GM12878 (cell line): ENCODE measurements around the gene LRP5.

ENCODE experiments used
- ATF3 ChIP-seq: IDR thresholded peaks from 2 replicates; pipeline ENCODE4 v1.6.1; 2011; ENCODE audit warnings: low read depth, mild to moderate bottlenecking, low read length, moderate library complexity, borderline replicate concordance; ENCODE audit errors: extremely low read depth
- BRCA1 ChIP-seq: IDR thresholded peaks from 2 replicates; pipeline ENCODE4 v1.6.1; 2011; ENCODE audit warnings: low read depth, low read length, improper control_type of control experiment
- CTCF ChIP-seq, 3 experiments: IDR thresholded peaks in 2 of 3; conservative IDR thresholded peaks in 1 of 3; 2 replicates each; pipeline ENCODE4 v1.5.1; 2011; ENCODE audit warnings: low read depth in 3 of 3, low read length in 3 of 3, mild to moderate bottlenecking in 3 of 3, control low read depth in 2 of 3, moderate library complexity in 2 of 3, inconsistent platforms in 1 of 3, mixed read lengths in 1 of 3; ENCODE audit not compliant: control insufficient read depth in 2 of 3, insufficient read depth in 1 of 3; ENCODE audit errors: extremely low read depth in 1 of 3
- E2F8 ChIP-seq: fragments of 450-650 bp; IDR thresholded peaks from 2 replicates; pipeline ENCODE4 v1.6.1; 2018; ENCODE audit warnings: mild to moderate bottlenecking, low read depth, moderate library complexity; ENCODE audit not compliant: partially characterized antibody
- KAT2A ChIP-seq: conservative IDR thresholded peaks from 2 replicates; pipeline ENCODE4 v1.6.1; 2011; ENCODE audit warnings: low read depth, low read length; ENCODE audit not compliant: control insufficient read depth
- POLR2A ChIP-seq: IDR thresholded peaks from 2 replicates; pipeline ENCODE4 v1.6.1; 2011; ENCODE audit warnings: low read depth, mild to moderate bottlenecking, low read length
- POLR2AphosphoS5 ChIP-seq: IDR thresholded peaks from 2 replicates; pipeline ENCODE4 v1.6.1; 2011; ENCODE audit warnings: mild to moderate bottlenecking, low read length, inconsistent platforms
- RBBP5 ChIP-seq: fragments of 200-600 bp; sonication (generic); conservative IDR thresholded peaks from 2 replicates; pipeline ENCODE4 v1.6.1; 2016
- RUNX3 ChIP-seq: IDR thresholded peaks from 2 replicates; pipeline ENCODE4 v1.6.1; 2012; ENCODE audit warnings: low read length, inconsistent platforms
- SUZ12 ChIP-seq: fragments of 200-600 bp; sonication (generic); IDR thresholded peaks from one replicate; pipeline ENCODE4 v1.6.1; 2018; ENCODE audit warnings: antibody characterized with exemption, mild to moderate bottlenecking; ENCODE audit not compliant: unreplicated experiment
- TCF12 ChIP-seq: IDR thresholded peaks from 2 replicates; pipeline ENCODE4 v1.6.1; 2011; ENCODE audit warnings: low read depth, mild to moderate bottlenecking, low read length
- TF ChIP-seq, protein P1 (sequence below): IDR thresholded peaks from 2 replicates; pipeline ENCODE4 v1.6.1; 2012; ENCODE audit warnings: low read depth, low read length, improper control_type of control experiment

DNA sequence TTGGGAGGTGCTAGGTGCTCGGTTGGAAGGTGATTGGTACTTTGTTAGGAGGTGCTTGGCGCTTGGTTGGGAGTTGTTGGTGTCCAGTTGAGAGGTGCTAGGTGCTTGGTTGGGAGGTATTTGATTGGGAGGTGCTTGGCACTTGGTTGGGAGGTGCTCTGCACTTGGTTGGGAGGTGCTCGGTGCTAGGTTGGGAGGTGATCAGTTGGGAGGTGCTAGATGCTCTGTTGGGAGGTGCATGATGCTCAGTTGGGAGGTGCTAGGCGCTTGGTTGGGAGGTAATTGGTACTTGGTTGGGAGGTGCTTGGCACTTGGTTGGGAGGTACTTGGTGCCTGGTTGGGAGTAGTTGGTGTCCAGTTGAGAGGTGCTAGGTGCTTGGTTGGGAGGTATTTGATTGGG lies 40.2 kb downstream of the LRP5 start:
- TF ChIP-seq TCF12 (no peak), ATF3 (no peak), RUNX3 (no peak), POLR2A (no peak), E2F8 (no peak), SUZ12 (no peak), KAT2A (no peak), CTCF (IDR thresholded peaks at IDR 0.05 in 2 of 3, conservative IDR thresholded peaks at IDR 0.05 in 1 of 3; ENCODE audit: control insufficient read depth in 2 of 3, extremely low read depth in 1 of 3, insufficient read depth in 1 of 3, low read depth in 3 of 3, low read length in 3 of 3) (no peak), BRCA1 (no peak), RBBP5 (no peak), POLR2AphosphoS5 (no peak)
- TF ChIP-seq, protein P1, sequence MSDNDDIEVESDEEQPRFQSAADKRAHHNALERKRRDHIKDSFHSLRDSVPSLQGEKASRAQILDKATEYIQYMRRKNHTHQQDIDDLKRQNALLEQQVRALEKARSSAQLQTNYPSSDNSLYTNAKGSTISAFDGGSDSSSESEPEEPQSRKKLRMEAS, result no peak
